Measurements from ENCODE around the gene KCTD16.

The KCTD16 gene

GRCh38 chr5:144248015-144248414 lies 77.3 kb downstream of the KCTD16 start:
- Histone ChIP-seq H3K4me2 (ENCODE audit: low read depth, low read length) (no peak overlapping the region), H3F3A (ENCODE audit: insufficient read depth, low read length) (0 out of 2 replicates have a peak, but pooled peaks cover 3% of the 10 kb centered on the region), H4K20me1 (ENCODE audit: insufficient read depth, low read length) (no peaks in the 10 kb centered on the region), H2AFZ (ENCODE audit: low read length) (no peak overlapping the region), H3K9me3 (replicated peaks; ENCODE audit: insufficient read depth, low read length) (no peaks in the 10 kb centered on the region), H3K27me3 (replicated peaks; ENCODE audit: insufficient read depth, low read length) (no peaks in the 10 kb centered on the region), H3K9ac (ENCODE audit: low read length) (no peak overlapping the region), H3K4me3 (ENCODE audit: low read length) (no peak overlapping the region), H3K79me2 (ENCODE audit: low read length) (no peaks in the 10 kb centered on the region), H3K36me3 (replicated peaks; ENCODE audit: insufficient read depth, low read length) (no peaks in the 10 kb centered on the region), H3K27ac (ENCODE audit: low read length) (no peak overlapping the region), H3K4me1 (ENCODE audit: low read length) (peaks cover 18% of the 10 kb centered on the region), H3K9me2 (replicated peaks; ENCODE audit: insufficient read depth, low read length) (no peaks in the 10 kb centered on the region)
- TF ChIP-seq EZH2 (optimal IDR thresholded peaks at IDR 0.05; ENCODE audit: low read depth, low read length), result no peak
- no peak for TF ChIP-seq EZH2phosphoT487 (IDR thresholded peaks at IDR 0.05; ENCODE audit: low read length)
- TF ChIP-seq CTCF (IDR thresholded peaks at IDR 0.05; ENCODE audit: low read length), result no peak
- DNase-seq, result no peak

- H3K36me3 ChIP-seq (replicated peaks; ENCODE audit: insufficient read depth, low read length), result no peaks in the 10 kb centered on the region
- no peak for DNase-seq
- 0 out of 2 replicates have a peak, but pooled peaks cover 3% of the 10 kb centered on the region for H3F3A ChIP-seq (ENCODE audit: insufficient read depth, low read length)
- peaks cover 18% of the 10 kb centered on the region for H3K4me1 ChIP-seq (ENCODE audit: low read length)
- H3K9me3 ChIP-seq (replicated peaks; ENCODE audit: insufficient read depth, low read length), result no peaks in the 10 kb centered on the region
- H3K9ac ChIP-seq (ENCODE audit: low read length), result no peak overlapping the region
- no peak overlapping the region for H3K4me3 ChIP-seq (ENCODE audit: low read length)
- no peaks in the 10 kb centered on the region for H3K9me2 ChIP-seq (replicated peaks; ENCODE audit: insufficient read depth, low read length)
- no peak overlapping the region for H2AFZ ChIP-seq (ENCODE audit: low read length)
- H3K27me3 ChIP-seq (replicated peaks; ENCODE audit: insufficient read depth, low read length), result no peaks in the 10 kb centered on the region
- no peaks in the 10 kb centered on the region for H4K20me1 ChIP-seq (ENCODE audit: insufficient read depth, low read length)
- no peak overlapping the region for H3K4me2 ChIP-seq (ENCODE audit: low read depth, low read length)
- TF ChIP-seq EZH2phosphoT487 (IDR thresholded peaks at IDR 0.05; ENCODE audit: low read length) (no peak), EZH2 (optimal IDR thresholded peaks at IDR 0.05; ENCODE audit: low read depth, low read length) (no peak), CTCF (IDR thresholded peaks at IDR 0.05; ENCODE audit: low read length) (no peak)
- no peaks in the 10 kb centered on the region for H3K79me2 ChIP-seq (ENCODE audit: low read length)
- H3K27ac ChIP-seq (ENCODE audit: low read length), result no peak overlapping the region
These were observed 79.2 kb downstream of the KCTD16 start for GRCh38 chr5:144249755-144250464.

- Histone ChIP-seq H3F3A (ENCODE audit: insufficient read depth, low read length) (no peaks in the 10 kb centered on the region), H3K27ac (ENCODE audit: low read length) (no peak overlapping the region), H3K9ac (ENCODE audit: low read length) (no peak overlapping the region), H3K36me3 (replicated peaks; ENCODE audit: insufficient read depth, low read length) (no peaks in the 10 kb centered on the region), H3K9me3 (replicated peaks; ENCODE audit: insufficient read depth, low read length) (no peaks in the 10 kb centered on the region), H3K9me2 (replicated peaks; ENCODE audit: insufficient read depth, low read length) (no peaks in the 10 kb centered on the region), H2AFZ (ENCODE audit: low read length) (no peak overlapping the region), H4K20me1 (ENCODE audit: insufficient read depth, low read length) (no peaks in the 10 kb centered on the region), H3K27me3 (replicated peaks; ENCODE audit: insufficient read depth, low read length) (no peaks in the 10 kb centered on the region), H3K4me1 (ENCODE audit: low read length) (no peaks in the 10 kb centered on the region), H3K79me2 (ENCODE audit: low read length) (no peaks in the 10 kb centered on the region), H3K4me3 (ENCODE audit: low read length) (no peak overlapping the region), H3K4me2 (ENCODE audit: low read depth, low read length) (no peak overlapping the region)
- no peak for DNase-seq
- TF ChIP-seq EZH2phosphoT487 (IDR thresholded peaks at IDR 0.05; ENCODE audit: low read length), result no peak
These were observed 83.9 kb downstream of the KCTD16 start for GRCh38 chr5:144254552-144254951.

- Histone ChIP-seq H4K20me1 (ENCODE audit: insufficient read depth, low read length) (no peaks in the 10 kb centered on the region), H3K4me1 (ENCODE audit: low read length) (no peaks in the 10 kb centered on the region), H3K9ac (ENCODE audit: low read length) (no peak overlapping the region), H3K9me3 (replicated peaks; ENCODE audit: insufficient read depth, low read length) (no peaks in the 10 kb centered on the region), H3K4me3 (ENCODE audit: low read length) (no peak overlapping the region), H3K27me3 (replicated peaks; ENCODE audit: insufficient read depth, low read length) (no peaks in the 10 kb centered on the region), H3K4me2 (ENCODE audit: low read depth, low read length) (no peak overlapping the region), H3K79me2 (ENCODE audit: low read length) (no peaks in the 10 kb centered on the region), H3F3A (ENCODE audit: insufficient read depth, low read length) (no peaks in the 10 kb centered on the region), H3K9me2 (replicated peaks; ENCODE audit: insufficient read depth, low read length) (no peaks in the 10 kb centered on the region), H3K36me3 (replicated peaks; ENCODE audit: insufficient read depth, low read length) (no peaks in the 10 kb centered on the region), H2AFZ (ENCODE audit: low read length) (no peak overlapping the region), H3K27ac (ENCODE audit: low read length) (no peak overlapping the region)
- no peak for DNase-seq
- TF ChIP-seq CTCF (IDR thresholded peaks at IDR 0.05; ENCODE audit: low read length), result no peak
- no peak for TF ChIP-seq EZH2phosphoT487 (IDR thresholded peaks at IDR 0.05; ENCODE audit: low read length)
- TF ChIP-seq EZH2 (optimal IDR thresholded peaks at IDR 0.05; ENCODE audit: low read depth, low read length), result no peak
These were observed 89.4 kb downstream of the KCTD16 start for GRCh38 chr5:144260121-144260520.
